ENCODE measurements around the gene USF1.
"Not testable (repeated sequence)": the region's sequence is repeated elsewhere in the genome, so short reads cannot be mapped to it uniquely, and the experiment has no call there.

GRCh38 chr1:161065681-161066080 lies 19.9 kb upstream of the USF1 start:
- TF ChIP-seq CTCF (conservative IDR thresholded peaks at IDR 0.05; ENCODE audit: low read length); EZH2phosphoT487 (IDR thresholded peaks at IDR 0.05; ENCODE audit: borderline replicate concordance): not testable (repeated sequence)

Data from Loucy (cell line).